ENCODE measurements around the gene CNGB1.

Gene CNGB1

GRCh38 chr16:57882206-57882605 lies 88.7 kb downstream of the CNGB1 start:
- Histone ChIP-seq H4K20me1 (ENCODE audit: low read depth, low read length) (no peaks in the 10 kb centered on the region), H3K79me2 (ENCODE audit: insufficient read depth, low read length) (no peaks in the 10 kb centered on the region), H3K9ac (ENCODE audit: low read length) (no peak overlapping the region), H3F3A (ENCODE audit: insufficient read depth) (no peaks in the 10 kb centered on the region), H3K4me2 (ENCODE audit: low read depth, low read length, poor library complexity, severe bottlenecking) (no peak overlapping the region), H3K27ac (ENCODE audit: low read depth, low read length) (no peak overlapping the region), H3K36me3 (ENCODE audit: low read length) (no peaks in the 10 kb centered on the region), H3K9me2 (replicated peaks; ENCODE audit: insufficient read depth, low read length) (no peaks in the 10 kb centered on the region), H3K9me3 (ENCODE audit: insufficient read depth, low read length) (no peaks in the 10 kb centered on the region), H2AFZ (ENCODE audit: low read depth, low read length, severe bottlenecking) (no peak overlapping the region), H3K4me3 (ENCODE audit: insufficient read depth, low read length, poor library complexity, severe bottlenecking) (no peak overlapping the region), H3K27me3 (ENCODE audit: low read length) (no peaks in the 10 kb centered on the region)
- no peak for TF ChIP-seq CTCF (IDR thresholded peaks at IDR 0.05; ENCODE audit: insufficient read depth, low read length, poor library complexity, severe bottlenecking)
- TF ChIP-seq EZH2phosphoT487 (conservative IDR thresholded peaks at IDR 0.05; ENCODE audit: low read length), result no peak

- Histone ChIP-seq H3K4me2 (ENCODE audit: low read depth, low read length, poor library complexity, severe bottlenecking) (no peak overlapping the region), H3K4me3 (ENCODE audit: insufficient read depth, low read length, poor library complexity, severe bottlenecking) (no peak overlapping the region), H3K36me3 (ENCODE audit: low read length) (no peaks in the 10 kb centered on the region), H4K20me1 (ENCODE audit: low read depth, low read length) (no peaks in the 10 kb centered on the region), H3F3A (ENCODE audit: insufficient read depth) (no peaks in the 10 kb centered on the region), H3K27me3 (ENCODE audit: low read length) (no peaks in the 10 kb centered on the region), H3K9ac (ENCODE audit: low read length) (no peak overlapping the region), H3K79me2 (ENCODE audit: insufficient read depth, low read length) (no peaks in the 10 kb centered on the region), H3K9me3 (ENCODE audit: insufficient read depth, low read length) (no peaks in the 10 kb centered on the region), H3K27ac (ENCODE audit: low read depth, low read length) (no peak overlapping the region), H2AFZ (ENCODE audit: low read depth, low read length, severe bottlenecking) (no peak overlapping the region), H3K9me2 (replicated peaks; ENCODE audit: insufficient read depth, low read length) (no peaks in the 10 kb centered on the region)
- TF ChIP-seq EZH2phosphoT487 (conservative IDR thresholded peaks at IDR 0.05; ENCODE audit: low read length) (no peak), CTCF (IDR thresholded peaks at IDR 0.05; ENCODE audit: insufficient read depth, low read length, poor library complexity, severe bottlenecking) (no peak)
Observed at GRCh38 chr16:57878586-57878985, 92.3 kb downstream of the CNGB1 start.

- no peaks in the 10 kb centered on the region for H3K27me3 ChIP-seq (ENCODE audit: low read length)
- H3K27ac ChIP-seq (ENCODE audit: low read depth, low read length), result no peak overlapping the region
- H3K9me3 ChIP-seq (ENCODE audit: insufficient read depth, low read length), result no peaks in the 10 kb centered on the region
- H3K9me2 ChIP-seq (replicated peaks; ENCODE audit: insufficient read depth, low read length), result no peaks in the 10 kb centered on the region
- no peak overlapping the region for H2AFZ ChIP-seq (ENCODE audit: low read depth, low read length, severe bottlenecking)
- H3K79me2 ChIP-seq (ENCODE audit: insufficient read depth, low read length), result no peaks in the 10 kb centered on the region
- TF ChIP-seq EZH2phosphoT487 (conservative IDR thresholded peaks at IDR 0.05; ENCODE audit: low read length), result no peak
- TF ChIP-seq CTCF (IDR thresholded peaks at IDR 0.05; ENCODE audit: insufficient read depth, low read length, poor library complexity, severe bottlenecking), result no peak
- H4K20me1 ChIP-seq (ENCODE audit: low read depth, low read length), result no peaks in the 10 kb centered on the region
- H3K4me2 ChIP-seq (ENCODE audit: low read depth, low read length, poor library complexity, severe bottlenecking), result no peak overlapping the region
- H3F3A ChIP-seq (ENCODE audit: insufficient read depth), result no peaks in the 10 kb centered on the region
- no peak overlapping the region for H3K9ac ChIP-seq (ENCODE audit: low read length)
- H3K36me3 ChIP-seq (ENCODE audit: low read length), result no peaks in the 10 kb centered on the region
- H3K4me3 ChIP-seq (ENCODE audit: insufficient read depth, low read length, poor library complexity, severe bottlenecking), result no peak overlapping the region
Observed at GRCh38 chr16:57876210-57876609, 94.7 kb downstream of the CNGB1 start.

Data from SU-DHL-6 (cell line).